Measurements from ENCODE around the gene CLASP1.
"Not testable (repeated sequence)": the region's sequence is repeated elsewhere in the genome, so short reads cannot be mapped to it uniquely, and the experiment has no call there.

The CLASP1 gene

GRCh38 chr2:121565389-121566250, 83.6 kb downstream of the CLASP1 start:
- TF ChIP-seq CTCF (IDR thresholded peaks at IDR 0.05; ENCODE audit: borderline replicate concordance, insufficient read depth, low read depth, low read length): no peak
- no peak overlapping the region for H3K4me3 ChIP-seq (ENCODE audit: low read depth, low read length)

GRCh38 chr2:121564905-121565304, 84.4 kb downstream of the CLASP1 start:
- H3K4me3 ChIP-seq (ENCODE audit: low read depth, low read length): no peak overlapping the region
- no peak for TF ChIP-seq CTCF (IDR thresholded peaks at IDR 0.05; ENCODE audit: borderline replicate concordance, insufficient read depth, low read depth, low read length)

- H3K4me3 ChIP-seq (ENCODE audit: low read depth, low read length): not testable (repeated sequence)
Observed at GRCh38 chr2:121563754-121564153, 85.5 kb downstream of the CLASP1 start.

- no peak overlapping the region for H3K4me3 ChIP-seq (ENCODE audit: low read depth, low read length)
- TF ChIP-seq CTCF (IDR thresholded peaks at IDR 0.05; ENCODE audit: borderline replicate concordance, insufficient read depth, low read depth, low read length): no peak
Observed at GRCh38 chr2:121562269-121563176, 86.7 kb downstream of the CLASP1 start.

- no peak for TF ChIP-seq CTCF (IDR thresholded peaks at IDR 0.05; ENCODE audit: borderline replicate concordance, insufficient read depth, low read depth, low read length)
- no peak overlapping the region for H3K4me3 ChIP-seq (ENCODE audit: low read depth, low read length)
Observed at GRCh38 chr2:121561617-121562268, 87.5 kb downstream of the CLASP1 start.

GRCh38 chr2:121558329-121558728, 90.9 kb downstream of the CLASP1 start:
- no peak for TF ChIP-seq CTCF (IDR thresholded peaks at IDR 0.05; ENCODE audit: borderline replicate concordance, insufficient read depth, low read depth, low read length)
- no peak overlapping the region for H3K4me3 ChIP-seq (ENCODE audit: low read depth, low read length)

- no peak for TF ChIP-seq CTCF (IDR thresholded peaks at IDR 0.05; ENCODE audit: borderline replicate concordance, insufficient read depth, low read depth, low read length)
- H3K4me3 ChIP-seq (ENCODE audit: low read depth, low read length): no peak overlapping the region
Observed at GRCh38 chr2:121555008-121555407, 94.3 kb downstream of the CLASP1 start.

- not testable (repeated sequence) for H3K4me3 ChIP-seq (ENCODE audit: low read depth, low read length)
Observed at GRCh38 chr2:121552477-121553180, 96.6 kb downstream of the CLASP1 start.
